H9 (cell line): ENCODE results near the gene SORD. TPM values are rescaled to one million over a fixed set of nuclear protein-coding genes. Genes with fewer than 3 reads are reported as not detected.

Experiments used
- DNase-seq: peaks from one replicate; pipeline ENCODE4 v3.0.0-alpha.2; 2017
- H2AFZ ChIP-seq: one replicate; pipeline ENCODE4 v1.6.1; 2013; ENCODE audit warnings: mild to moderate bottlenecking, low read length, control low read depth, moderate library complexity
- H2AK5ac ChIP-seq: 2 replicates; pipeline ENCODE4 v1.6.1; 2013; ENCODE audit warnings: low read length, control low read depth, mixed read lengths; ENCODE audit not compliant: insufficient read length
- H2BK120ac ChIP-seq: one replicate; pipeline ENCODE4 v1.6.1; 2013; ENCODE audit warnings: low read depth, mild to moderate bottlenecking, low read length, control low read depth, inconsistent platforms; ENCODE audit not compliant: poor library complexity, severe bottlenecking
- H2BK12ac ChIP-seq: 2 replicates; pipeline ENCODE4 v1.6.1; 2013; ENCODE audit warnings: low read length, control low read depth, mixed read lengths, low read depth; ENCODE audit not compliant: insufficient read length
- H2BK15ac ChIP-seq: 2 replicates; pipeline ENCODE4 v1.6.1; 2013; ENCODE audit warnings: low read depth, low read length, control low read depth
- H2BK20ac ChIP-seq: one replicate; pipeline ENCODE4 v1.6.1; 2013; ENCODE audit warnings: low read depth, mild to moderate bottlenecking, low read length, control low read depth, inconsistent platforms; ENCODE audit not compliant: poor library complexity, severe bottlenecking
- H2BK5ac ChIP-seq: 2 replicates; pipeline ENCODE4 v1.6.1; 2013; ENCODE audit warnings: low read length, control low read depth, mixed read lengths; ENCODE audit not compliant: insufficient read length
- H3K14ac ChIP-seq: 2 replicates; pipeline ENCODE4 v1.6.1; 2013; ENCODE audit warnings: low read length, control low read depth; ENCODE audit not compliant: insufficient read depth
- H3K18ac ChIP-seq: 2 replicates; pipeline ENCODE4 v1.6.1; 2013; ENCODE audit warnings: low read depth, mild to moderate bottlenecking, mixed read lengths, low read length, control low read depth; ENCODE audit not compliant: insufficient read length
- H3K23ac ChIP-seq: 2 replicates; pipeline ENCODE4 v1.6.1; 2013; ENCODE audit warnings: low read length, control low read depth, mixed read lengths, low read depth; ENCODE audit not compliant: insufficient read length
- H3K23me2 ChIP-seq: 2 replicates; pipeline ENCODE4 v1.6.1; 2013; ENCODE audit warnings: low read depth, mild to moderate bottlenecking, mixed read lengths, low read length, control low read depth; ENCODE audit not compliant: insufficient read length, poor library complexity, severe bottlenecking
- H3K27ac ChIP-seq: 2 replicates; pipeline ENCODE4 v1.5.1; 2013; ENCODE audit warnings: low read length, control low read depth, mixed read lengths, low read depth; ENCODE audit not compliant: insufficient read length
- H3K27me3 ChIP-seq: 2 replicates; pipeline ENCODE4 v1.6.1; 2013; ENCODE audit warnings: low read length, control low read depth, inconsistent platforms; ENCODE audit not compliant: insufficient read depth
- H3K4ac ChIP-seq: 2 replicates; pipeline ENCODE4 v1.6.1; 2013; ENCODE audit warnings: low read depth, mild to moderate bottlenecking, control low read depth, inconsistent platforms, low read length, moderate library complexity
- H3K4me1 ChIP-seq: 2 replicates; pipeline ENCODE4 v1.6.1; 2013; ENCODE audit warnings: low read length, control low read depth, inconsistent platforms; ENCODE audit not compliant: insufficient read depth
- H3K4me2 ChIP-seq: 2 replicates; pipeline ENCODE4 v1.6.1; 2013; ENCODE audit warnings: low read length, control low read depth, mixed read lengths; ENCODE audit not compliant: insufficient read length, insufficient read depth
- H3K56ac ChIP-seq: 2 replicates; pipeline ENCODE4 v1.6.1; 2013; ENCODE audit warnings: low read depth, mild to moderate bottlenecking, mixed read lengths, low read length, control low read depth; ENCODE audit not compliant: insufficient read length
- H3K79me1 ChIP-seq: 2 replicates; pipeline ENCODE4 v1.6.1; 2013; ENCODE audit warnings: low read depth, mild to moderate bottlenecking, moderate library complexity, low read length, control low read depth, inconsistent platforms; ENCODE audit not compliant: insufficient read depth, poor library complexity, severe bottlenecking
- H3K79me2 ChIP-seq: 2 replicates; pipeline ENCODE4 v1.6.1; 2013; ENCODE audit warnings: low read length, control low read depth, inconsistent platforms; ENCODE audit not compliant: insufficient read depth
- H3K9ac ChIP-seq: 2 replicates; pipeline ENCODE4 v1.6.1; 2013; ENCODE audit warnings: low read length, control low read depth, mixed read lengths; ENCODE audit not compliant: insufficient read length; ENCODE audit errors: extremely low read depth
- H3K9me3 ChIP-seq: one replicate; pipeline ENCODE4 v1.6.1; 2013; ENCODE audit warnings: low read depth, low read length, inconsistent platforms; ENCODE audit not compliant: control insufficient read depth
- H3T11ph ChIP-seq: one replicate; pipeline ENCODE4 v1.6.1; 2013; ENCODE audit warnings: mild to moderate bottlenecking, low read length, control low read depth, inconsistent platforms
- H4K20me1 ChIP-seq: one replicate; pipeline ENCODE4 v1.6.1; 2013; ENCODE audit not compliant: control insufficient read depth, insufficient read length, insufficient read depth
- H4K5ac ChIP-seq: 2 replicates; pipeline ENCODE4 v1.6.1; 2013; ENCODE audit warnings: low read depth, mild to moderate bottlenecking, mixed read lengths, low read length, control low read depth; ENCODE audit not compliant: insufficient read length
- H4K8ac ChIP-seq: replicated peaks from 2 replicates; pipeline ENCODE4 v1.6.1; 2013; ENCODE audit warnings: low read length, control low read depth, mixed read lengths, low read depth; ENCODE audit not compliant: insufficient read length
- H4K91ac ChIP-seq: 2 replicates; pipeline ENCODE4 v1.6.1; 2013; ENCODE audit warnings: low read depth, mild to moderate bottlenecking, moderate library complexity, mixed read lengths, low read length, control low read depth; ENCODE audit not compliant: insufficient read length
- H3K27ac Mint-ChIP-seq, 3 experiments: 2 replicates in 2 of 3; 3 replicates in 1 of 3; pipeline ENCODE4 v1.8.0; 2020 to 2021; ENCODE audit warnings: mixed read lengths in 3 of 3, mild to moderate bottlenecking in 1 of 3, moderate library complexity in 1 of 3
- H3K27me3 Mint-ChIP-seq: 2 replicates; pipeline ENCODE4 v1.8.0; 2021; ENCODE audit warnings: low read depth, mild to moderate bottlenecking, moderate library complexity, mixed read lengths
- H3K36me3 Mint-ChIP-seq, 3 experiments: 2 replicates in 2 of 3; 3 replicates in 1 of 3; pipeline ENCODE4 v1.8.0; 2020 to 2021; ENCODE audit warnings: low read depth in 3 of 3, mixed read lengths in 3 of 3; ENCODE audit not compliant: insufficient read depth in 1 of 3
- H3K4me1 Mint-ChIP-seq, 2 experiments: 2 replicates each; pipeline ENCODE4 v1.8.0; 2020; ENCODE audit warnings: mixed read lengths in 2 of 2
- H3K4me3 Mint-ChIP-seq, 2 experiments: 2 replicates in 1 of 2; 3 replicates in 1 of 2; pipeline ENCODE4 v1.8.0; 2020 to 2021; ENCODE audit warnings: mild to moderate bottlenecking in 2 of 2, mixed read lengths in 2 of 2, moderate library complexity in 1 of 2
- H3K9me3 Mint-ChIP-seq, 2 experiments: 2 replicates in 1 of 2; 3 replicates in 1 of 2; pipeline ENCODE4 v1.8.0; 2020; ENCODE audit warnings: mild to moderate bottlenecking in 2 of 2, mixed read lengths in 2 of 2, moderate library complexity in 1 of 2
- CTCF ChIP-seq: fragments of 200-600 bp; sonication (generic); conservative IDR thresholded peaks from 3 replicates; pipeline ENCODE4 v1.8.0; 2021; ENCODE audit warnings: antibody characterized with exemption, mild to moderate bottlenecking
- WGBS: extraction: QIAGEN DNeasy Blood & Tissue Kit; methylation state at CpG from one replicate; pipeline ENCODE4 v1.1.7; 2013; ENCODE audit warnings: missing lambda C conversion rate, low lambda C conversion rate, mixed read lengths; ENCODE audit not compliant: insufficient read length; ENCODE audit errors: extremely low coverage; 5-methylcytosine and 5-hydroxymethylcytosine counted together
- total RNA-seq: library from RNA; stranded (reverse); gene quantifications from 2 replicates; pipeline ENCODE4 v1.2.1, GENCODE V29; 2021

SORD gene
- total RNA-seq, 1 experiment from 2014 or later, result 35.2 TPM

- Mint-ChIP-seq H3K9me3 (no peaks in the 10 kb centered on the region), H3K36me3 (no peaks in the 10 kb centered on the region; a peak in 1 of 7 replicates), H3K4me3 (no peak overlapping the region; a peak in 1 of 5 replicates), H3K27me3 (peaks cover 38% of the 10 kb centered on the region), H3K4me1 (peaks cover 20 to 28% of the 10 kb centered on the region in 2 experiments), H3K27ac (peak overlapping the region in 2 of 3 experiments; percentile 24 to 87; a peak in 2 of 7 replicates)
- H4K8ac ChIP-seq, result no peak overlapping the region
- no peak overlapping the region for H3K27ac ChIP-seq
- no peak overlapping the region for H2BK12ac ChIP-seq
- H3K4me1 ChIP-seq, result peaks cover 6% of the 10 kb centered on the region; the same call in 1 of the 2 replicates
- no peak overlapping the region for H2AK5ac ChIP-seq
- no peak overlapping the region for H3K4me2 ChIP-seq
- no peak overlapping the region for H3K4ac ChIP-seq
- H4K20me1 ChIP-seq, result no peaks in the 10 kb centered on the region
- no CpG with 5 or more reads among the region's 12 CpGs for WGBS
- no peak overlapping the region for H4K91ac ChIP-seq
- no peak overlapping the region for H2BK5ac ChIP-seq
- no peak overlapping the region for H2AFZ ChIP-seq
- H3K18ac ChIP-seq, result peak overlapping the region; percentile 21
- no peak for TF ChIP-seq CTCF
- no peak overlapping the region for H2BK15ac ChIP-seq
- H4K5ac ChIP-seq, result no peak overlapping the region
- no peak overlapping the region for H3K56ac ChIP-seq
- no peaks in the 10 kb centered on the region; the same call in 1 of the 2 replicates for H3K27me3 ChIP-seq
- H3K23ac ChIP-seq, result no peak overlapping the region
- DNase-seq, result no peak
- H3K79me2 ChIP-seq, result no peaks in the 10 kb centered on the region
- H3K9me3 ChIP-seq, result no peaks in the 10 kb centered on the region
- no peak overlapping the region for H2BK120ac ChIP-seq
- no peak overlapping the region for H2BK20ac ChIP-seq
- H3K14ac ChIP-seq, result peak overlapping the region; percentile 25; the same call in 1 of the 2 replicates
- H3T11ph ChIP-seq, result no peak overlapping the region
- no peaks in the 10 kb centered on the region for H3K23me2 ChIP-seq
- H3K79me1 ChIP-seq, result no peaks in the 10 kb centered on the region
- H3K9ac ChIP-seq, result no peak overlapping the region
Measured at GRCh38 chr15:45101749-45102148, 78.8 kb downstream of the SORD start.
